Activated CD8-positive, alpha-beta memory T cell treated with anti-CD3 and anti-CD28 coated beads for 1 hour (primary cell): ENCODE results near the gene IBSP.

Experiments used
- DNase-seq, 2 donors: peaks; one replicate each; pipeline ENCODE4 v3.0.0-alpha.2; 2020; ENCODE audit warnings: low read depth in 1 of 2; ENCODE audit errors: extremely low read depth in 1 of 2

The IBSP gene

DNA sequence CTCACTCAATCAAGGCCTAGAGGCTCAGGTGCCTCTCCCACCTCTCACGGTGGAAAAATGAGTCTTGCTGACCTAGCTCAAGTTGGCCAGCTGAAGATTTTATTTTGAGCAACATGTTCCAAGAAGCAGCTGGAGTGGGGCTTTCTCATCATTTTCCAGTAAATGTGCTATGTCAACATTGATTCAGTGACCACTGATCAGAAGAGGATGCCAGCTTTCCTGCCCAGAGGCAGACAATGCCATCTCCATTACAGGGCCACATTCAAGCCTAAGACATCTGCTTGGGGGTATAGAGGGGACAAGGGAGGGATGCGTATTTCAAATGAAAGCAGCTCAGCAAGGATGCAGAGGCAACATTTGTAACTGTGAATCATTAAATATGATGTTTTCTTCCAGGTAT, 36.4 kb downstream of the IBSP start:
- no peak for DNase-seq

DNA sequence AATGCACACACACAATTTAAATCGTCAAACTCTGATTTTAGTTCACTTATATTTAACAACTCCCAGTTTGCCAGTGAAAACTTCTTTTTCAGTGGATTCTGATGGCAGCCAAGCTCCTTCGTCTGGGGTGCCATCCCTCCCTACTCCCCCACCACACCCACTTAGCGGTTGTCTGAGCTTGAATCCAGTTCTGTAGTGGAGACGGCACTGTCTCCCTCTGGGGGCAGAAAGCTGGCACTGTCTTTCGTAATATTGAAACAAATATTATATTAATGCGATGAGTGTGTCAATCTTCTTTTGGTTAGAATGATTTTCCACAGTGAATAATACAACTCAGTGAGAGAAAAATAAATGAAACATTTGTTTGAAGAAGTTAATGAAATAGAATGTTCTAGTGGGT, 38.9 kb downstream of the IBSP start:
- no peak for DNase-seq

DNA sequence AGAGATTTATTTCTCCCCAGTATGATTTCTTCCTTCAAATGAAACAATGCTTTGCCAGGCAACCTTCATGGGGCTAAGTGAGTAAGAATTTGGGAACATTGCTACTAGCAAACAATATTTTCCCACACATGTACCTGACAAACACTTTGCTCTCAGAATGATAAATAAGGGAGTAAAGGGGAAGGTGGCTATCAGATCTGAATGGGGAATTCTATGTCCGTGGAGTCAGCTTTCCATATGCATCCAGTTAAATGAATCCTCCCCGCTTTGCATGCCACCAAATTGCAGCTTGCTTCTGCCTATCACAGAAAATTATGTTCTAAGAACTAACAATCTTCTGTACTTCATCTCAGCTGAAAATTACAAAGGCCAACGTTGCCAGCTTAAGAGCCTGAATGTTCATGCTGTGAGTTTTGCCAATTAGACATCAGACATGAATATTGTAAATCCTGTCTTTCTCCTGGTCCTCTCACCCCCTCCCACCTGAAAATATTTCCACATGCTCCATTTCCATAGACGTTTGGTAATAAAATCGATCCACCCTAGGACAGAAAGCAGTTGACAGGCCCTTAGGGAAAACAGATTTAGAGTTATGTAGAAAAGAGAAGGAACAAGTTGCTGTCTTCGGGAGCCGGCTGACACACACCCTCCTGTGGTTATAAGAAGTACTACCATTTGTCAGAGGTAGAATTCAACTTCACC, 39.7 kb downstream of the IBSP start:
- no peak for DNase-seq

DNA sequence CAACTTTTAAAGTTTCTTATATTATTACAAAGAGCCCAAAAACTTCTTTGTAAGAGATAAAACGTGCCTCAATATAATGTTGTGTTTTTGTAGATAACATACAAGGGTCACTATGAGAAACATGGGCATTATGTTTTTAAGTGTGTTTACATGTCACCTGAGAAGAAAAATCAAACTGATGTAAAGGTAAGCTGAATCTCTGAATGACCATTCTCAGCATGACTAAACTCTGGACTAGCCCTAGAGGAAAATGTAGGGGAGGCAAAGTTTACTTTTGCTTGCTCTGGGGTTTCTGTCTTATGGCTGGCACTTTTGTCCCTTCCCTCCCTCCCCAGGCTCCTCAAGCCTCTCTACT, 40.2 kb downstream of the IBSP start:
- no peak for DNase-seq

DNA sequence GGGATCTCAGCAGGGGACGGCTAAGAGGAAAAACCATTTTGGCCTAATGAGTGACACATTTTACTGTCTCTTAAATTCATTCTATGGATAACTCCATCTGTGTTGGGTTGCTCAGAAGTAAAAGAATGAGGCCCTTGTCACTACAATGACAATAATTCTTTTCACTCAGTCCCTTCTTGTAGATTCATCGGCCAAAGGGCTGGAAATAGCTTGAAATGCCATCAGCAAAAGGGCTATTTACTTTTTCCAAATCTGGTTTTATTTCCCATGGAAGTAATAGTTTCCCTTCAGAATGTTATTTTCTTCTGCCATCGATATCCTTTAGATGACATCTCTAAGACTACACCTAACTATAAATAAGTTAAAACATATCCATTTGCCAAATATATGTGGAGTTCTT, 40.8 kb downstream of the IBSP start:
- DNase-seq = no peak

DNA sequence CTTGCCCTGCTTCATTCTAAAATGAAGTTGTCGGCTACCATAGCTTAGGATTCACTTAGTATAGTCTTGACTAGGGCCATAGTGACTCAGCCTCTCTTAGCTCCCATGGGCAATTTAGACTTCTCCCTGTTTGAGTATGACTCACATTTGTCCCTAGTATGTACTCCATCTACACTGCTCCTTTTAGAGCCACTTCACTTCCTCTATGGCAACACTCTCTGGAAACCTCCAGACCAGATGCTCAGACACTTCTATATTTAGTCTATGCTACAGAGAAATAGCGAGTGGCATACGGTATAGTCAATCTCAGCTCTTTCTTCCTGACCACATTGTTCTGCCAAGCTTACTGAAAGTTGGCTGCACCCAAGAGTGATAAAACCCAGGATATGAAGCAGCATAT, 44.6 kb downstream of the IBSP start:
- no peak for DNase-seq

DNA sequence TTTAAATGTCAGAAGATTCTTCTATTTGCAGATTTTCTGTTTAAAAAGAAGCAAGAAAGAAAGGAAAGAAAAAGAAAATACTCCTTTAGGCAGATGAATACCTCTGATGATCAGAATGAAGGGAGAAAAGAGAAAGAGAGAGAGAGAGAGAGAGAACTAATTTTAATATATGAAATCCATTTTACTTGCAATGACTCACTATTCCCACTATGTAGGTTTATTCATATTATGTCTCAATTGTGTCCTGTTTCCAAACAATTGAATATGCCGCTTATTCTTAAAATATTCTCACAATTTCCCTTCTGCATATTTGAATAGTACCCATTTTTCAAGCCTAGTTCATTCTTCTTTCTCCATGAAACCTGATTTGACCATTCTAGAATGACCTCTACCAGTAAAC, 45.1 kb downstream of the IBSP start:
- no peak for DNase-seq

DNA sequence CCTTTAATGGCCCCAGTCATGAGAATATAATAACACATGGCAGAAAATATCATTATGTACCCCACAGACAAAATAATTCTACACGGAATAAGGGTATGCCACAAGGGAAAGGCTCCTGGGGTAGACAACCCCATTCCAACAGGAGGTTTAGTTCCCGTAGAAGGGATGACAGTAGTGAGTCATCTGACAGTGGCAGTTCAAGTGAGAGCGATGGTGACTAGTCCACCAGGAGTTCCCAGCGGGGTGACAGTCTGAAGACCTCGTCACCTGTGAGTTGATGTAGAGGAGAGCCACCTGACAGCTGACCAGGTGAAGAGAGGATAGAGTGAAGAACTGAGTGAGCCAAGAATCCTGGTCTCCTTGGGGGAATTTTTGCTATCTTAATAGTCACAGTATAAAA, 46.9 kb downstream of the IBSP start:
- no peak for DNase-seq

DNA sequence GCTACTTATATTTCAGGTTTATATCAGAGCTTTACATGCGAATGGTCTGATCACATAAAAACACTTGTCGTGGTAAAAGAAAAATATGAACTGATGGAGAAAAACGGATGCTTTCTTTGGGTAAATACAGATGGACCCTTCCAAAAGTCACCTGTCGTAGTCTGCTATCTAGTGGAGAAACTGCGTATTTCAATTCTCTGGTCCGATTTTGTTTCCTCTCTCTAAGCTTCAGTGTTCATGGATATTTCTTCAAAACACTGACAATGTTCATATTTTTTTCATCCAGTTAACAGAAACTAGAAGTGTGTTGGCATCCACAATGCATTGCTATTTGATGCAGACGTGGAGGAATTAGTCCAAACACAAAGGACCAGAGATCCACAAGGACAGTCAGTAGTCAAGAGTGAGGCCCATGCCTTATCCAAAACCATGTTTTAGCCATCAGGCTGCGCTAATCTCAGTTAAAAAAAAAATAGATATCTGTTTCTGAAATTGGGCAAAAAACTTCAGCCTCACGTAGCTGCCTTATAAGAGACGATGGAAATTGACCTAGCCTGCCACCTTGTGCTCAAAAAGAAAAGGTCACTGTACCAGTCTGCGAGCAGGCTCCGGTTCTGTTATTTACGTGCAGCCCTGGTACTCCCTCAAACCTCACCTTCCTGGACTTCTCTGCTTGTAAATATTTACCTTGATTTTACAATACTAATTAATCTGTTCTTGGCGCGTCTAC, 49.4 kb downstream of the IBSP start:
- DNase-seq = no peak

DNA sequence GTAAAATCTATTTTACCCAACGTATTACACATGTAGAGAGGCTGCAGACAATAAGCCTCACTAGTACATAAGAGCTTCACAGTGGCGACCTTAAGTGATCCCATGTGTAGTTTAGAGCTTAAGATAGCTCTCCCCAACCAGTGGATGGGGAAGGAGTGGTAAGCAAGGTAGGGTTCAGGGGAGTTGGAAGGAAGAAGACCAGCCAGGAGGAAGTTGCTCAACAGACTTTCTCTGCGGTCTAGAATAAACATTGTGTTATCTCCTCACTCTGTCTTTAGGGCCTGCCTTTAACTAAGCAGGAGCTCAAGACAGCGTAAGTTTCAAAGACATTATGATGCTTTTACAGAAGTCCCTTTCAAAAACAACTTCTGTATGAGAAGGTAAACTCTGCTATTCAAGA, 50.3 kb downstream of the IBSP start:
- no peak for DNase-seq

DNA sequence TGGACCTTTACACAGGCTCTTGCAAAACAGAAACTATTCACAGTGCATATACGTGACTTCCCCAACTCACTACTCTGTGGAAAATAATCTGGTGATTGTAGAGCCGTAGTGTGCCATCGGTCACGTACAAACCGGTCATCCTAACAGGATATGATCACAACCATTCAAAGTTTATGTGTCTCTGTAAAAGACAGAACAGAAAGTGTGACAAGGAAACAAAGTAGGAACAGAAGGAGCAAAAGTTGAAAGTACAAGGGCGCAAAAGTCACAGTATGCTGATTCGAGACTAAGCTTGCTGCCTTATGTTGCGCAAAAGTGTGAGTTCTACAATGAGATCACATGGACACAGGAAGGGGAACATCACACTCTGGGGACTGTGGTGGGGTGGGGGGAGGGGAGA, 52.0 kb downstream of the IBSP start:
- DNase-seq = no peak

DNA sequence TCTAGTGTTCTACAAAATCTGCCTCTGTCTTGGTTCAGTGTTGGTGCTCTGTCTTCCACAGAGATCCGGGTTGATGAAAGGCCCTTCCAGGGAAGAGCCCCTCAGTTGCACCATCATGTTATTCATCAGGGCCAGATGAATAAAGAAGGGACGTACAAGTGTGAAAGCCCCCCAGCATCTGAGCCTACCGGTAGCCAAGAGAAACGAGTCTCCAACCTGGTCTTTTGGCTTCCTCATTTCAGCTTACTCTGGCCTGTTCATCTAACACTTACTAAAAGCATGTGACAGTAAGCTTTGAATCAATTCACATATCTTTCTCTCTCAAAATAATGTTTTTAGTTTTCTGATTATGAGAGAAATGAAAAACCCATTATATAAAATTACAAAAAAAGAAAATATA, 52.6 kb downstream of the IBSP start:
- no peak for DNase-seq

DNA sequence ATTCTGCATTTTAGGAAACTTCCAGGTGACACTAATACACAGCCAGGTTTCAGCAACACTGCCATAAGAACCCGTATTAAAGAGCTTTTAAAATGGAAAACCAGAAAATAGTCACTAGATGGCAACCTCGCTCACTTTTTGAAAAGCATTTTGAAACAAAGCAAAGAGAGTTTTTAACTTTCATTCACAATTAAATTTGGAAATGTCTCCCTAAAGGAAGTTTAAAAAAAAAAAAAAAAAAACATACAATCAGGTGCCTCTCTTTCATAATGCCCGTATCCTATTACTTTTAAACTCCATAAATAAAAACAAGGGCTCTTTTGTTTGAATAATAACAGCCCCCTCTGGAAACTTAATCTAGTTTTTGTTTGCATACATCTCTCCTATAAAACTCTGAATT, 53.8 kb downstream of the IBSP start:
- no peak for DNase-seq

DNA sequence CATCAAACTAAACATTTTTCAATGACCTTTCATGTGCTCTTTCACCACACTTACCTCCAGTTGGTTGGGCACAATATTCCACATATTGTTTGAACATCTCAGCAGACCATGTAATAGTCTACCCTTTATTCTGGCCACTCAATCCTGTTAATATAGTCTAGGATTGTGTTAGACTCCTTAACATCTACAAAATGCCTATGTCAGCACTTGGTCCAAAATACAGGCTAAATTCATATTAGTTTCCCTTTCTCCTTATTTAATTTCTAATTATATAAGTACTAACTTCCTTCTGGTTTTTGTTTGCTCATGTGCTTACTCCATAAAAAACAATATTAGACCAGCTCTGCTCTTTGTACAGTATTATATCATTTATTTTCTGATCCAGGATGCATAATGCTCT, 54.5 kb downstream of the IBSP start:
- no peak for DNase-seq

DNA sequence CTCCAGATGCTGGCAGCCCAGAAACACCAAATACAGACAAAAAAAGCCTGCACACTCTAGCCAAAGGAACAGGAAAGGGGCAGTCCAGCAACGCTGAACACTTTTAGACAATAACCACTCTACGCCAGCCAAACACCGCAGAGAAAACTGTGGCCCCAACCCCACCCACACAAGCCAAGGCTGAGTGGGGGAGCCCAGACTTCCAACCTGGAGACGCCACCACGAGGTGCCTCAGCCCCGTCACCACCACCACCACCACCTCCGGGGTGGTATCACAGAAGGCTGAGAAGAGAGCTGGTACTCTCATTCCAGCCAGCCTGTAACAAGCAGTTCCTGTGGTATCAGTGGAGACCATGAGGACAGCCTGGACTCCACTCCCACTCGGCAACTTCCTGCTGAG, 56.2 kb downstream of the IBSP start:
- DNase-seq = no peak

DNA sequence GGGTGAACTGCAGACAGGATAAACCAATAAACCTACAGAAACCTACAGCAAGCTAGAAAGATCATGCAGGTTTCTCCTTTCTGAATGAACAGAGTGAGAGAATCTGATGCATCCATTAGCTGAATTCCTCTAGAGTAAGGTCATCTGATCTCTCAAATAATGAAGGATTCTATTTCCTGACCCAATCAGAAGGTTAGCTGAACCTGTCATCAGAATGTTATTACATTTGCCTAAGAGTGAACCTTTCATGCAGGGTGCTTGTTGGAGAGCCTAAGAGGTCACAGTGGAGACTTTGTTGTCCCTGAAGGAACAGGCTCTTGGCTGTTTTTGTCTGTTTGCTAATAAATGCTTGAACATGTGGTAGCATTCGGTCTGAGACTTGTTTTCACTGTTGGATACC, 57.5 kb downstream of the IBSP start:
- no peak for DNase-seq

DNA sequence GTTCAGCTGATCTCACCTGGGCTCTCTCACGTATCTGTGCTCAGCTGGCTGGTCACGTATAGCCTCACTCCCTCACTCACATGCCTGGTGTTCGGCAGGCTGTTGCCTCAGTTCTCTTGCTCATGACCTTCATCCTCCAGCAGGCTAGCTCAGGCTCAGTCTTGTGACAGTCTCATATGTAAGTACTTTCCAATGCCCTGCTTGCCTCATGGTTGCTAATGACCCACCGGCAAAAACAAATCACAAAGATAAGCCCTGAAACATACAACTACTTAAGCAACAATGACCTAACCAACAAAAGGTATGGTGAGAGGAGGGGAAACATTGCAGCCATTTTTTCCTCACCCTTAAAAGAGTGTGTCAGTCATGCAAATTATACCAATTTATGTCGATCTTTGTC, 58.4 kb downstream of the IBSP start:
- DNase-seq = no peak
